ENCODE results near the gene BTBD1. TPM values are rescaled to one million over a fixed set of nuclear protein-coding genes. Genes with fewer than 3 reads are reported as not detected.

BTBD1 gene
- total RNA-seq, 1 experiment from 2014 or later = 80.0 TPM

DNA sequence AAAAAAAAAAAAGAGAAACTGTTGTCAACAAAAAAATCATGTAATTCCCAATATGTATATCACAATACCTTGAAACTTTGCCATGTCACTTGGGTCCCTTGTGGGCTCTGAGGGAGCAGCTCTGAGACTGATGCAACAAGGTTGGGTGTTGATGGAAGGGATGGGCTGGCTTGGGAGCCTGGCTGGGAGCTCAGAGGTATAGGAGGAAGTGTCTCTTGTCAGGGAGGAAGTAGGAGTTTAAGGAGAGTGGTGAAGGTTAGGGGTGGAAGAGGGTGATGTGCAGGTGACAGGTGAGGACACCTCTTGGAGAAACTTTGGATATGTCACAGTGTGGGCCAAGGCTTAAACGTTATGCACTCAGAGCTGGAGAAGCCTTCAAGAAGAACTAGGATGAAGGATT, 38.4 kb upstream of the BTBD1 start:
- Histone ChIP-seq H3K79me2 (ENCODE audit: insufficient read depth, low read length) (no peaks in the 10 kb centered on the region), H3K27ac (ENCODE audit: low read depth, low read length) (no peak overlapping the region), H3K9me2 (ENCODE audit: insufficient read depth) (no peaks in the 10 kb centered on the region), H3K4me2 (ENCODE audit: low read length) (no peak overlapping the region), H4K20me1 (ENCODE audit: insufficient read depth) (no peaks in the 10 kb centered on the region), H3K27me3 (ENCODE audit: insufficient read depth, low read length) (no peaks in the 10 kb centered on the region; the same call in 1 of the 2 replicates), H3K9ac (ENCODE audit: low read length) (no peak overlapping the region), H2AFZ (ENCODE audit: low read depth, low read length, poor library complexity, severe bottlenecking) (no peak overlapping the region), H3K4me3 (replicated peaks in 1 of 2; ENCODE audit: low read depth in 1 of 2, low read length in 2 of 2) (no peak overlapping the region), H3K9me3 (ENCODE audit: control insufficient read depth in 1 of 2, insufficient read depth in 1 of 2, low read depth in 1 of 2, low read length in 2 of 2) (no peaks in the 10 kb centered on the region), H3K4me1 (ENCODE audit: control insufficient read depth in 1 of 2, insufficient read depth in 2 of 2, low read length in 2 of 2) (no peaks in the 10 kb centered on the region), H3K36me3 (ENCODE audit: control insufficient read depth in 1 of 2, insufficient read depth in 2 of 2, low read length in 2 of 2) (no peaks in the 10 kb centered on the region)
- TF ChIP-seq ZFX (IDR thresholded peaks at IDR 0.05) = no peak
- no peak for TF ChIP-seq CBX3 (IDR thresholded peaks at IDR 0.05; ENCODE audit: low read depth)
- TF ChIP-seq POLR2A (IDR thresholded peaks at IDR 0.05; ENCODE audit: borderline replicate concordance, extremely low read depth, insufficient read depth, insufficient read length) = no peak
- TF ChIP-seq FOSL1 (IDR thresholded peaks at IDR 0.05; ENCODE audit: low read depth) = no peak
- TF ChIP-seq SIN3A (IDR thresholded peaks at IDR 0.05; ENCODE audit: low read depth) = no peak
- TF ChIP-seq, protein P1, sequence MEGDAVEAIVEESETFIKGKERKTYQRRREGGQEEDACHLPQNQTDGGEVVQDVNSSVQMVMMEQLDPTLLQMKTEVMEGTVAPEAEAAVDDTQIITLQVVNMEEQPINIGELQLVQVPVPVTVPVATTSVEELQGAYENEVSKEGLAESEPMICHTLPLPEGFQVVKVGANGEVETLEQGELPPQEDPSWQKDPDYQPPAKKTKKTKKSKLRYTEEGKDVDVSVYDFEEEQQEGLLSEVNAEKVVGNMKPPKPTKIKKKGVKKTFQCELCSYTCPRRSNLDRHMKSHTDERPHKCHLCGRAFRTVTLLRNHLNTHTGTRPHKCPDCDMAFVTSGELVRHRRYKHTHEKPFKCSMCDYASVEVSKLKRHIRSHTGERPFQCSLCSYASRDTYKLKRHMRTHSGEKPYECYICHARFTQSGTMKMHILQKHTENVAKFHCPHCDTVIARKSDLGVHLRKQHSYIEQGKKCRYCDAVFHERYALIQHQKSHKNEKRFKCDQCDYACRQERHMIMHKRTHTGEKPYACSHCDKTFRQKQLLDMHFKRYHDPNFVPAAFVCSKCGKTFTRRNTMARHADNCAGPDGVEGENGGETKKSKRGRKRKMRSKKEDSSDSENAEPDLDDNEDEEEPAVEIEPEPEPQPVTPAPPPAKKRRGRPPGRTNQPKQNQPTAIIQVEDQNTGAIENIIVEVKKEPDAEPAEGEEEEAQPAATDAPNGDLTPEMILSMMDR (IDR thresholded peaks at IDR 0.05 in 2 of 3, conservative IDR thresholded peaks at IDR 0.05 in 1 of 3; ENCODE audit: borderline replicate concordance in 1 of 3, insufficient read depth in 1 of 3, low read depth in 2 of 3, low read length in 2 of 3) = no peak
- no peak for TF ChIP-seq SP1 (IDR thresholded peaks at IDR 0.05; ENCODE audit: low read depth)
- no peak for TF ChIP-seq SRF (IDR thresholded peaks at IDR 0.05; ENCODE audit: low read depth)
- no peak for TF ChIP-seq TCF7L2 (IDR thresholded peaks at IDR 0.05; ENCODE audit: borderline replicate concordance, extremely low read depth, insufficient read depth, insufficient read length)
- no peak for TF ChIP-seq EZH2phosphoT487 (IDR thresholded peaks at IDR 0.05; ENCODE audit: borderline replicate concordance)
- TF ChIP-seq RAD21 (IDR thresholded peaks at IDR 0.05; ENCODE audit: low read depth) = no peak
- no peak for TF ChIP-seq ZBTB33 (IDR thresholded peaks at IDR 0.05; ENCODE audit: extremely low read depth, insufficient replicate concordance, low read length)
- no peak for TF ChIP-seq ELF1 (IDR thresholded peaks at IDR 0.05; ENCODE audit: borderline replicate concordance, low read depth)
- TF ChIP-seq, protein P2, sequence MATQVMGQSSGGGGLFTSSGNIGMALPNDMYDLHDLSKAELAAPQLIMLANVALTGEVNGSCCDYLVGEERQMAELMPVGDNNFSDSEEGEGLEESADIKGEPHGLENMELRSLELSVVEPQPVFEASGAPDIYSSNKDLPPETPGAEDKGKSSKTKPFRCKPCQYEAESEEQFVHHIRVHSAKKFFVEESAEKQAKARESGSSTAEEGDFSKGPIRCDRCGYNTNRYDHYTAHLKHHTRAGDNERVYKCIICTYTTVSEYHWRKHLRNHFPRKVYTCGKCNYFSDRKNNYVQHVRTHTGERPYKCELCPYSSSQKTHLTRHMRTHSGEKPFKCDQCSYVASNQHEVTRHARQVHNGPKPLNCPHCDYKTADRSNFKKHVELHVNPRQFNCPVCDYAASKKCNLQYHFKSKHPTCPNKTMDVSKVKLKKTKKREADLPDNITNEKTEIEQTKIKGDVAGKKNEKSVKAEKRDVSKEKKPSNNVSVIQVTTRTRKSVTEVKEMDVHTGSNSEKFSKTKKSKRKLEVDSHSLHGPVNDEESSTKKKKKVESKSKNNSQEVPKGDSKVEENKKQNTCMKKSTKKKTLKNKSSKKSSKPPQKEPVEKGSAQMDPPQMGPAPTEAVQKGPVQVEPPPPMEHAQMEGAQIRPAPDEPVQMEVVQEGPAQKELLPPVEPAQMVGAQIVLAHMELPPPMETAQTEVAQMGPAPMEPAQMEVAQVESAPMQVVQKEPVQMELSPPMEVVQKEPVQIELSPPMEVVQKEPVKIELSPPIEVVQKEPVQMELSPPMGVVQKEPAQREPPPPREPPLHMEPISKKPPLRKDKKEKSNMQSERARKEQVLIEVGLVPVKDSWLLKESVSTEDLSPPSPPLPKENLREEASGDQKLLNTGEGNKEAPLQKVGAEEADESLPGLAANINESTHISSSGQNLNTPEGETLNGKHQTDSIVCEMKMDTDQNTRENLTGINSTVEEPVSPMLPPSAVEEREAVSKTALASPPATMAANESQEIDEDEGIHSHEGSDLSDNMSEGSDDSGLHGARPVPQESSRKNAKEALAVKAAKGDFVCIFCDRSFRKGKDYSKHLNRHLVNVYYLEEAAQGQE (IDR thresholded peaks at IDR 0.05; ENCODE audit: low read depth) = no peak
- no peak for TF ChIP-seq EGR1 (IDR thresholded peaks at IDR 0.05; ENCODE audit: low read depth)
- TF ChIP-seq CEBPB (IDR thresholded peaks at IDR 0.05; ENCODE audit: low read depth) = no peak
- TF ChIP-seq EZH2 (IDR thresholded peaks at IDR 0.05) = no peak
- POLR2A ChIA-PET = interaction anchor here (0.7 kb wide), 1 partner anchor 355 kb away, joined by 3 read pairs; no protein-coding TSS in a partner anchor
- no TSS peak for BruUV-seq (replicated peaks)
- DNase-seq (ENCODE audit: low read depth, low spot score) (no peak), ATAC-seq (no peak)
- intact Hi-C loops (cut with micrococcal nuclease) = no loop called here
- RAD21 ChIA-PET (ENCODE audit: low non-redundant PET in 1 of 2, low total read pairs in 2 of 2, uncharacterized antibody in 2 of 2, unreplicated experiment in 2 of 2) = no interaction called here
- CTCF ChIA-PET = no interaction called here

Data from HCT116 (cell line).